A549 (cell line): Measurements from ENCODE around the gene CD9. TPM values are rescaled to one million over a fixed set of nuclear protein-coding genes. Genes with fewer than 3 reads are reported as not detected.

ENCODE experiments used
- ATAC-seq, 2 experiments: fragments of 200-7000 bp in 1 of 2; fragments of >200 bp in 1 of 2; cut with Nextera tagmentation in 1 of 2; cut with Tn5 transposase in 1 of 2; 3 replicates each; pipeline versions ENCODE4 v1.8.0 to v1.9.1; 2018 to 2020; ENCODE audit warnings: mild to moderate bottlenecking in 1 of 2, moderate library complexity in 1 of 2
- CTCF ChIA-PET: fragments of 300-600 bp; sonication (Branson Sonifier 250); formaldehyde crosslinking; extraction: SDS; loops from one replicate; lab custom pipeline; 2021; ENCODE audit warnings: antibody characterized with exemption, inconsistent platforms; lab: Yijun Ruan, JAX
- POLR2A ChIA-PET: fragments of 350-600 bp; formaldehyde crosslinking; extraction: SDS; loops from one replicate; lab custom pipeline; 2021; ENCODE audit warnings: antibody characterized with exemption, inconsistent platforms; lab: Yijun Ruan, JAX
- DNase-seq, 2 experiments: peaks; one replicate each; pipeline versions ENCODE4 v3.0.0 to v3.0.0-alpha.2; 2011 to 2016; ENCODE audit warnings: low read depth in 1 of 2, low spot score in 1 of 2
- FAIRE-seq: peaks from 2 replicates; lab custom pipeline; 2011; peaks lifted over from hg19 to GRCh38; lab: Jason Lieb, UNC
- H3K27ac ChIP-seq, 2 experiments: fragments of >200 bp; sonication (Bioruptor Twin); formaldehyde crosslinking; 3 replicates each; pipeline ENCODE4 v1.5.1; 2016 to 2017
- H3K4me1 ChIP-seq: fragments of >200 bp; sonication (Bioruptor Twin); formaldehyde crosslinking; 3 replicates; pipeline ENCODE4 v1.6.1; 2016
- H3K4me2 ChIP-seq: fragments of >200 bp; sonication (Bioruptor Twin); formaldehyde crosslinking; 3 replicates; pipeline ENCODE4 v1.6.1; 2016
- H3K4me3 ChIP-seq: fragments of >200 bp; sonication (Bioruptor Twin); formaldehyde crosslinking; 3 replicates; pipeline ENCODE4 v1.5.1; 2016
- H3K9me3 ChIP-seq: fragments of >200 bp; sonication (Bioruptor Twin); formaldehyde crosslinking; 3 replicates; pipeline ENCODE4 v1.6.1; 2016
- BCL3 ChIP-seq: fragments of >200 bp; sonication (Bioruptor Twin); formaldehyde crosslinking; IDR thresholded peaks from 3 replicates; pipeline ENCODE4 v1.6.1; 2016
- CTCF ChIP-seq: fragments of >200 bp; sonication (Bioruptor Twin); formaldehyde crosslinking; IDR thresholded peaks from 3 replicates; pipeline ENCODE4 v1.5.1; 2016
- E2F6 ChIP-seq: IDR thresholded peaks from 2 replicates; pipeline ENCODE4 v1.6.1; 2012; ENCODE audit warnings: low read depth, borderline replicate concordance
- ELK1 ChIP-seq: fragments of 150-350 bp; IDR thresholded peaks from 2 replicates; pipeline ENCODE4 v1.6.1; 2014; ENCODE audit warnings: low read depth, mild to moderate bottlenecking, low read length
- EP300 ChIP-seq, 2 experiments: fragments of >200 bp; sonication (Bioruptor Twin); formaldehyde crosslinking; IDR thresholded peaks; 2 replicates in 1 of 2; 3 replicates in 1 of 2; pipeline ENCODE4 v1.6.1; 2016 to 2017
- FOSL2 ChIP-seq, 2 experiments: fragments of 450-650 bp in 1 of 2; fragments of >200 bp in 1 of 2; sonication (Bioruptor Twin) in 1 of 2; formaldehyde crosslinking; IDR thresholded peaks; 2 replicates each; pipeline versions ENCODE4 v1.5.0 to v1.6.1; 2016 to 2020; ENCODE audit warnings: mild to moderate bottlenecking in 1 of 2, moderate library complexity in 1 of 2
- FOXS1 ChIP-seq: fragments of 250-450 bp; sonication (Bioruptor Pico); IDR thresholded peaks from 2 replicates; pipeline ENCODE4 v1.5.0; 2020; ENCODE audit warnings: mild to moderate bottlenecking, moderate library complexity
- HEYL ChIP-seq: fragments of 250-450 bp; sonication (Bioruptor Pico); IDR thresholded peaks from 2 replicates; pipeline ENCODE4 v1.8.0; 2021; ENCODE audit warnings: mild to moderate bottlenecking, moderate library complexity
- JUN ChIP-seq, 2 experiments: fragments of >200 bp; sonication (Bioruptor Twin); formaldehyde crosslinking; IDR thresholded peaks; 2 replicates in 1 of 2; 3 replicates in 1 of 2; pipeline ENCODE4 v1.6.1; 2016 to 2017
- JUNB ChIP-seq: fragments of >200 bp; sonication (Bioruptor Twin); formaldehyde crosslinking; IDR thresholded peaks from 2 replicates; pipeline ENCODE4 v1.6.1; 2016
- KDM1A ChIP-seq: fragments of 200-600 bp; sonication (generic); IDR thresholded peaks from 2 replicates; pipeline ENCODE4 v1.6.1; 2016; ENCODE audit warnings: low read depth, mild to moderate bottlenecking
- KDM5A ChIP-seq: fragments of 200-600 bp; sonication (generic); IDR thresholded peaks from 2 replicates; pipeline ENCODE4 v1.6.1; 2016; ENCODE audit warnings: antibody characterized with exemption, mild to moderate bottlenecking
- MAFK ChIP-seq: fragments of 450-650 bp; IDR thresholded peaks from 2 replicates; pipeline ENCODE4 v1.6.1; 2014; ENCODE audit not compliant: partially characterized antibody
- MAX ChIP-seq: IDR thresholded peaks from 2 replicates; pipeline ENCODE4 v1.6.1; 2012
- MAZ ChIP-seq: fragments of 150-350 bp; IDR thresholded peaks from 2 replicates; pipeline ENCODE4 v1.6.1; 2014; ENCODE audit warnings: antibody characterized with exemption, low read depth, low read length, borderline replicate concordance
- MYC ChIP-seq: IDR thresholded peaks from 2 replicates; pipeline ENCODE4 v1.6.1; 2012; ENCODE audit warnings: mild to moderate bottlenecking, inconsistent platforms, low read length, improper control_type of control experiment, borderline replicate concordance
- PHF8 ChIP-seq: fragments of 200-600 bp; sonication (generic); IDR thresholded peaks from 2 replicates; pipeline ENCODE4 v1.6.1; 2016; ENCODE audit warnings: low read depth, mild to moderate bottlenecking, antibody characterized with exemption, moderate library complexity, borderline replicate concordance
- POLR2A ChIP-seq: IDR thresholded peaks from 2 replicates; pipeline ENCODE4 v1.6.1; 2012; ENCODE audit warnings: mild to moderate bottlenecking, low read length
- POLR2AphosphoS2 ChIP-seq: conservative IDR thresholded peaks from 2 replicates; pipeline ENCODE4 v1.6.1; 2012; ENCODE audit warnings: low read length, improper control_type of control experiment, inconsistent platforms
- RAD21 ChIP-seq, 2 experiments: fragments of >200 bp in 1 of 2; sonication (Bioruptor Twin) in 1 of 2; formaldehyde crosslinking in 1 of 2; IDR thresholded peaks in 1 of 2; conservative IDR thresholded peaks in 1 of 2; 2 replicates in 1 of 2; 3 replicates in 1 of 2; pipeline ENCODE4 v1.6.1; 2012 to 2018; ENCODE audit warnings: inconsistent platforms in 1 of 2
- RARB ChIP-seq: fragments of 250-450 bp; sonication (Bioruptor Pico); IDR thresholded peaks from 2 replicates; pipeline ENCODE4 v1.8.0; 2021; ENCODE audit warnings: mild to moderate bottlenecking, moderate library complexity
- SMC3 ChIP-seq: fragments of >200 bp; sonication (Bioruptor Twin); formaldehyde crosslinking; IDR thresholded peaks from 3 replicates; pipeline ENCODE4 v1.6.1; 2018; ENCODE audit warnings: inconsistent platforms
- TFCP2L1 ChIP-seq: fragments of 250-450 bp; sonication (Bioruptor Pico); IDR thresholded peaks from 2 replicates; pipeline ENCODE4 v1.5.0; 2021; ENCODE audit warnings: mild to moderate bottlenecking
- WGBS: methylation state at CpG from one replicate; pipeline ENCODE4 v1.1.6; 2017; ENCODE audit errors: missing lambda C conversion rate; 5-methylcytosine and 5-hydroxymethylcytosine counted together
- polyA plus RNA-seq, 4 experiments: library from polyadenylated mRNA; depleted of rRNA in 3 of 4; stranded (reverse); fragments of >200 nt; fragmentation: RNase III in 1 of 4; extraction: RNeasy Plus Mini Kit Qiagen cat#74134 plus additional on column Dnase treatment in 1 of 4; gene quantifications; 2 replicates in 3 of 4; 3 replicates in 1 of 4; pipeline ENCODE4 v1.2.3, GENCODE V29; 2011 to 2017

Gene CD9
- polyA plus RNA-seq, 2 of the 4 experiments (the other 2 are of a cell fraction) = 116 to 185 TPM

- DNase-seq (peak in 1 of 2 experiments; percentile 38), ATAC-seq (peak; percentile 1 to 2; a peak in 5 of 6 replicates), FAIRE-seq (no peak)
- Histone ChIP-seq H3K4me2 (peak overlapping the region; percentile 92), H3K27ac (peak overlapping the region; percentile 97), H3K4me3 (peak overlapping the region; percentile 50), H3K4me1 (peaks cover 40% of the 10 kb centered on the region), H3K9me3 (no peaks in the 10 kb centered on the region)
- ChIA-PET POLR2A (interaction anchor here (0.6 to 2.2 kb wide), 5 partner anchors 9 to 211 kb away, joined by 3 to 9 read pairs (median 6); no protein-coding TSS in a partner anchor), CTCF (interaction anchor here (0.6 to 10.2 kb wide), 33 partner anchors 9 to 287 kb away, joined by 3 to 529 read pairs (median 4); partner anchors contain the start of gene CD9)
- 0 out of 2 replicates have a peak, but pooled peaks have one; percentile 55 for TF ChIP-seq HEYL
- no peak for TF ChIP-seq FOXS1 (CRISPR knock-in tag)
- 57% methylated on average over 15 of the region's 15 CpGs for WGBS
Observed at GRCh38 chr12:6277982-6278438, 77.8 kb downstream of the CD9 start.

- TF ChIP-seq PHF8 = peak; percentile 72; the same call in 1 of the 2 replicates
- TF ChIP-seq MAX = peak; percentile 55
- TF ChIP-seq JUN (IDR thresholded peaks at IDR 0.05) = peak; percentile 62 to 89; a peak in 4 of 5 replicates
- TF ChIP-seq FOSL2 (IDR thresholded peaks at IDR 0.05) = peak; percentile 97
- peak; percentile 100 for TF ChIP-seq FOSL2 (CRISPR knock-in tag; IDR thresholded peaks at IDR 0.05)
- no peak for TF ChIP-seq RARB
- peak; percentile 64; the same call in 1 of the 2 replicates for TF ChIP-seq MAZ
- TF ChIP-seq SMC3 = peak; percentile 95
- no peak; a peak in 1 of 5 replicates for TF ChIP-seq EP300 (IDR thresholded peaks at IDR 0.05)
- 0 out of 2 replicates have a peak, but pooled peaks have one; percentile 61 for TF ChIP-seq TFCP2L1 (CRISPR knock-in tag)
- peak; percentile 88 for TF ChIP-seq JUNB
- no peak for TF ChIP-seq KDM5A
- TF ChIP-seq MYC = no peak
- TF ChIP-seq RAD21 (conservative IDR thresholded peaks at IDR 0.05 in 1 of 2, IDR thresholded peaks at IDR 0.05 in 1 of 2) = peak; percentile 63 to 95
- peak; percentile 64; the same call in 1 of the 3 replicates for TF ChIP-seq BCL3
- peak; percentile 45 for TF ChIP-seq POLR2A
- TF ChIP-seq ELK1 = no peak
- peak; percentile 94 for TF ChIP-seq CTCF
- TF ChIP-seq E2F6 = 0 out of 2 replicates have a peak, but pooled peaks have one; percentile 32
- TF ChIP-seq MAFK = peak; percentile 10
- TF ChIP-seq POLR2AphosphoS2 = no peak
- TF ChIP-seq KDM1A = no peak
- TF ChIP-seq, all 56 proteins: peak for 14
- Histone ChIP-seq H3K4me3 (peak overlapping the region; percentile 50), H3K4me1 (peaks cover 40% of the 10 kb centered on the region), H3K9me3 (no peaks in the 10 kb centered on the region), H3K4me2 (peak overlapping the region; percentile 92), H3K27ac (peak overlapping the region; percentile 97)
- FAIRE-seq (no peak), ATAC-seq (peak; percentile 81 to 87), DNase-seq (peak; percentile 71 to 88)
- POLR2A ChIA-PET = interaction anchor here (0.7 to 2.4 kb wide), 6 partner anchors 78 to 211 kb away, joined by 3 to 9 read pairs (median 6); partner anchors contain the start of genes CD9 and VAMP1
- WGBS = 22% methylated on average over 48 of the region's 88 CpGs
- CTCF ChIA-PET = interaction anchor here (0.6 to 10.2 kb wide), 58 partner anchors 9 to 318 kb away, joined by 3 to 529 read pairs (median 4); partner anchors contain the start of gene CD9
Observed at GRCh38 chr12:6278439-6279255, 78.4 kb downstream of the CD9 start.
